ENCODE measurements around the gene RUNX1. TPM values are rescaled to one million over a fixed set of nuclear protein-coding genes. Genes with fewer than 3 reads are reported as not detected.

The RUNX1 gene
- total RNA-seq, 2 donors from 2014 or later = 23.0 to 25.8 TPM

- Histone ChIP-seq H3K27ac (no peak overlapping the region), H3K36me3 (peaks cover 0 to 3% of the 10 kb centered on the region in 2 donors), H3K4me3 (no peak overlapping the region), H3K4me1 (replicated peaks) (no peaks in the 10 kb centered on the region), H3K27me3 (replicated peaks; ENCODE audit: insufficient read depth) (no peaks in the 10 kb centered on the region), H3K9me3 (no peaks in the 10 kb centered on the region)
- no peak for DNase-seq (ENCODE audit: low spot score)
- intact Hi-C loops (cut with DNase I) = no loop called here
- 64% methylated on average over 20 of the region's 20 CpGs for WGBS
- TF ChIP-seq CTCF (IDR thresholded peaks at IDR 0.05) (no peak), POLR2A (IDR thresholded peaks at IDR 0.05) (no peak), POLR2AphosphoS5 (IDR thresholded peaks at IDR 0.05) (no peak)
These were observed 183.5 kb downstream of the RUNX1 start for GRCh38 chr21:34865400-34866241.

- intact Hi-C loops (cut with DNase I) = no loop called here
These were observed 184.5 kb downstream of the RUNX1 start for GRCh38 chr21:34864370-34865149.

GRCh38 chr21:34862951-34863350 is 186.2 kb downstream of the RUNX1 start:
- H3K4me3 ChIP-seq = no peak overlapping the region
- 98% methylated on average over 3 of the region's 3 CpGs for WGBS
- no peak for DNase-seq (ENCODE audit: low spot score)
- no peaks in the 10 kb centered on the region for H3K9me3 ChIP-seq
- H3K36me3 ChIP-seq = peaks cover 0 to 3% of the 10 kb centered on the region in 2 donors
- TF ChIP-seq POLR2AphosphoS5 (IDR thresholded peaks at IDR 0.05) = no peak
- TF ChIP-seq POLR2A (IDR thresholded peaks at IDR 0.05) = no peak
- no peak for TF ChIP-seq CTCF (IDR thresholded peaks at IDR 0.05)
- intact Hi-C loops (cut with DNase I) = no loop called here
- H3K4me1 ChIP-seq (replicated peaks) = no peaks in the 10 kb centered on the region
- H3K27me3 ChIP-seq (replicated peaks; ENCODE audit: insufficient read depth) = no peaks in the 10 kb centered on the region
- no peak overlapping the region for H3K27ac ChIP-seq

More at GRCh38 chr21:34864370-34865149, 184.5 kb downstream of the RUNX1 start:
- TF ChIP-seq POLR2AphosphoS5 (IDR thresholded peaks at IDR 0.05) (no peak), CTCF (IDR thresholded peaks at IDR 0.05) (no peak), POLR2A (IDR thresholded peaks at IDR 0.05) (no peak)
- H3K4me1 ChIP-seq (replicated peaks) = no peaks in the 10 kb centered on the region
- DNase-seq (ENCODE audit: low spot score) = no peak
- no peaks in the 10 kb centered on the region for H3K9me3 ChIP-seq
- 61% methylated on average over 8 of the region's 8 CpGs for WGBS
- H3K36me3 ChIP-seq = peaks cover 0 to 3% of the 10 kb centered on the region in 2 donors
- H3K27me3 ChIP-seq (replicated peaks; ENCODE audit: insufficient read depth) = no peaks in the 10 kb centered on the region
- H3K27ac ChIP-seq = no peak overlapping the region
- no peak overlapping the region for H3K4me3 ChIP-seq

- peaks cover 0 to 3% of the 10 kb centered on the region in 2 donors for H3K36me3 ChIP-seq
- no peaks in the 10 kb centered on the region for H3K27me3 ChIP-seq (replicated peaks; ENCODE audit: insufficient read depth)
- 98% methylated on average over 4 of the region's 4 CpGs for WGBS
- no peaks in the 10 kb centered on the region for H3K4me1 ChIP-seq (replicated peaks)
- intact Hi-C loops (cut with DNase I) = no loop called here
- DNase-seq (ENCODE audit: low spot score) = no peak
- H3K27ac ChIP-seq = no peak overlapping the region
- TF ChIP-seq CTCF (IDR thresholded peaks at IDR 0.05) = no peak
- no peak for TF ChIP-seq POLR2AphosphoS5 (IDR thresholded peaks at IDR 0.05)
- TF ChIP-seq POLR2A (IDR thresholded peaks at IDR 0.05) = no peak
- H3K9me3 ChIP-seq = no peaks in the 10 kb centered on the region
- no peak overlapping the region for H3K4me3 ChIP-seq
These were observed 187.8 kb downstream of the RUNX1 start for GRCh38 chr21:34861258-34861657.
